ENCODE data around the gene WAPL. TPM values are rescaled to one million over a fixed set of nuclear protein-coding genes. Genes with fewer than 3 reads are reported as not detected.

WAPL gene
- total RNA-seq, 4 donors from 2014 or later: 17.4 to 75.1 (median 34.9) TPM

DNA sequence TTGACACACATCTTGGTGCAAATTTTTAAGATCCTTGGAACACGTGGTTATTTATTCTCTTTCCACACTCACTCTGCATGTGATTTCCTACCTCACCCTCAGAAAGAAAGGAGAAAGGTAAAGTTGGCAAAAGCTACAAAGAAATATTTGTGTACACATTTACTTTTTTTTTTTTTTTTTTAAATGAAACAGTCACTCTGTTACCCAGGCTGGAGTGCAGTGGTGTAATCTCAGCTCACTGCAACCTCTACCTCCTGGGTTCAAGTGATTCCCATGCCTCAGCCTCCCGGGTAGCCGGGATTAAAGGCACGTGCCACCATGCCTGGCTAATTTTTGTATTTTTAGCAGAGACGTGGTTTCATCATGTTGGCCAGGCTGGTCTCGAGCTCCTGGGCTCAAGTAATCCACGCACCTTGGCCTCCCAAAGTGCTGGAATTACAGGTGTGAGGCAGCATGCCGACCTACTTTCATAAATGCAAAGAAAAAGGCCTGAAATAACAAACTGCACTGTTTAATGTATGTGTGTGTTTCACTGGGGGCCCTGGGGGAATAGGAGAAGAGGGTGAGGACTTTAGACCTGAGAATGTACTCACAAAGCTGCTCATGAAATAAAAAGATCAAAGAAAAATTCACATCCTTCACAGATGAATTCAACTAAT, 83.4 kb downstream of the WAPL start:
- DNase-seq: no peak
- Histone ChIP-seq H3K4me3 (no peak overlapping the region), H3K9me3 (no peaks in the 10 kb centered on the region), H3K36me3 (no peaks in the 10 kb centered on the region), H3K27me3 (no peaks in the 10 kb centered on the region), H3K27ac (no peak overlapping the region), H3K4me1 (no peaks in the 10 kb centered on the region)
- TF ChIP-seq, protein P1, sequence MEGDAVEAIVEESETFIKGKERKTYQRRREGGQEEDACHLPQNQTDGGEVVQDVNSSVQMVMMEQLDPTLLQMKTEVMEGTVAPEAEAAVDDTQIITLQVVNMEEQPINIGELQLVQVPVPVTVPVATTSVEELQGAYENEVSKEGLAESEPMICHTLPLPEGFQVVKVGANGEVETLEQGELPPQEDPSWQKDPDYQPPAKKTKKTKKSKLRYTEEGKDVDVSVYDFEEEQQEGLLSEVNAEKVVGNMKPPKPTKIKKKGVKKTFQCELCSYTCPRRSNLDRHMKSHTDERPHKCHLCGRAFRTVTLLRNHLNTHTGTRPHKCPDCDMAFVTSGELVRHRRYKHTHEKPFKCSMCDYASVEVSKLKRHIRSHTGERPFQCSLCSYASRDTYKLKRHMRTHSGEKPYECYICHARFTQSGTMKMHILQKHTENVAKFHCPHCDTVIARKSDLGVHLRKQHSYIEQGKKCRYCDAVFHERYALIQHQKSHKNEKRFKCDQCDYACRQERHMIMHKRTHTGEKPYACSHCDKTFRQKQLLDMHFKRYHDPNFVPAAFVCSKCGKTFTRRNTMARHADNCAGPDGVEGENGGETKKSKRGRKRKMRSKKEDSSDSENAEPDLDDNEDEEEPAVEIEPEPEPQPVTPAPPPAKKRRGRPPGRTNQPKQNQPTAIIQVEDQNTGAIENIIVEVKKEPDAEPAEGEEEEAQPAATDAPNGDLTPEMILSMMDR (IDR thresholded peaks at IDR 0.05): no peak
- no peak for TF ChIP-seq POLR2A (IDR thresholded peaks at IDR 0.05)
- intact Hi-C loops (cut with DNase I; ENCODE audit: low total_unique reads): no loop called here

DNA sequence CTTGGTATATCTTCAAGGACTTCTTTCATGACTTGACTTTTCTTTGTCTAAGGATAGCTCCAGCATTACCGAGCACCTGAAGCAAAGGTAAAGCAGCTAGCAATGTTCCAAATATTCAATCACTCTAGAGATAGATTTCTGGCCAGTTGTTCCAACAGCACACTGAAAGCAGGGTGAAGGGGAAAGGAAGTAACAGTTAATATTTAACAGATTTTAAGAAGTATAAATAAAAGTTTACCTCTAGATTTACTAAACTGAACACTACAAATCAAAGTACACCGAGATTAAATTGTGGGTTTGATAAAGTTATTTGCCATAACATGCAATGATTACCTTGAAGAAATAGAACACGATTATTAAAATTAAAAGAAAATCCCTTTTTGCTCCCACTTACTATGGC, 84.1 kb downstream of the WAPL start:
- Histone ChIP-seq H3K27ac (no peak overlapping the region), H3K36me3 (no peaks in the 10 kb centered on the region), H3K4me3 (no peak overlapping the region), H3K9me3 (no peaks in the 10 kb centered on the region), H3K27me3 (no peaks in the 10 kb centered on the region), H3K4me1 (no peaks in the 10 kb centered on the region)
- no peak for TF ChIP-seq POLR2A (IDR thresholded peaks at IDR 0.05)
- TF ChIP-seq, protein P1 (IDR thresholded peaks at IDR 0.05): no peak
- intact Hi-C loops (cut with DNase I; ENCODE audit: low total_unique reads): no loop called here
- no peak for DNase-seq

DNA sequence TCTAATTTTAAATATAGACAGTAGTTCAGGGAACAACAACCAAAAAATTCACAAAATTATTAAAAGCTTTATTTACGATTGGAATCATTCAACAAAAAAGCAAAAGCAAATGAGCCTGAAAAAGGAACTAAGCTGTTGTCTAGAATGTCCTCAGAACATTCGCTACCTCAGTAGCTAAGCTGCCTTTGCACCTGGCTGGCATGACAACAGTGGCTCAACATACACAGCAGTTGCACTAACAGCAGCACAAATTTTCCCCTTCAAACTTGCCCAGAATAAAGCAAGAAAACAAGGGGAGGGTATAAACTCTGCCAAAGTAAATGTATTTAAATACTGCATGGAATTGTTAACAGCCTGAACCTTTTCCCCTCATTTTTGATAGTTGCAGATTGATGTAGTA, 84.6 kb downstream of the WAPL start:
- H3K27me3 ChIP-seq: no peaks in the 10 kb centered on the region
- TF ChIP-seq, protein P1 (IDR thresholded peaks at IDR 0.05): no peak
- TF ChIP-seq POLR2A (IDR thresholded peaks at IDR 0.05): no peak
- no peak overlapping the region for H3K4me3 ChIP-seq
- H3K9me3 ChIP-seq: no peaks in the 10 kb centered on the region
- no peaks in the 10 kb centered on the region for H3K36me3 ChIP-seq
- intact Hi-C loops (cut with DNase I; ENCODE audit: low total_unique reads): no loop called here
- no peak for DNase-seq
- no peak overlapping the region for H3K27ac ChIP-seq
- no peaks in the 10 kb centered on the region for H3K4me1 ChIP-seq

DNA sequence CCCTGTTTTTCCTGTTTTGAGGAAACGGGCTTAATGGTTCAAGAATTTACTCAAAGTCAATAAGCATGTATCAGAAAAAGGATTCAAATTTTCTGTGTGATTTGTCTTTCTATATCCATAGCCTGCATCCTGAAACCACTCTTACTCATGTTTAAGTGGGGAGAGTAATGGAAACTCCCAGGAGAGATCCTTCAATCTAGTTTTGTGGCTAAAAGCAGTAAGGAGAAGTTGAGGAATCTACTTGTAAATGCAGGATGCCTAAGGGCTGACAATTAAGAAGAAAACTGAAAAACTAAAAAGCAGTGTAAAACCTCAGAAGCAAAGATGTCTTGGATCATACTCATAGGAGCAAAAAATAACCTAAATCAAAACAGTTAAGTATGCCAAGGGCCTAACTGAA, 86.9 kb downstream of the WAPL start:
- DNase-seq: no peak
- no peak overlapping the region for H3K27ac ChIP-seq

DNA sequence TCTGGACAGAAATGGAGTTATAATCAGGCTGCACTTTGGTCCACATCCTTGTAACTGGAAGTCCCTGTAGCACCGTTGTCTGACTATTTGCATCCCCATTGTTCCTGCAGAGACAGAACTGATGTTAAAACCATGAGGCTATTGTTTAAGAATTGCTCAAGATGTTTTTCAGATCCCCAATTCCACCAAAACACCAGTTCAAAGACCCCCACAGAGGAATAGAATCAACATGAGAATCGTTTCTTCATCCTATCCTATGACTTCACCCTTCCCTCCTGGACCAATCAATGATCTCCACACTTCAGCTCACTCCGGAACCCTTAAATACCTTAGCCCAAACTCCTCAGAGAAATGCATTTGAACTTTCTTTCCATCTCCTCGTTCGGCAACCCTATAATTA, 97.9 kb downstream of the WAPL start:
- Histone ChIP-seq H3K36me3 (no peaks in the 10 kb centered on the region), H3K4me3 (no peak overlapping the region), H3K4me1 (no peaks in the 10 kb centered on the region), H3K27ac (no peak overlapping the region), H3K27me3 (no peaks in the 10 kb centered on the region), H3K9me3 (no peaks in the 10 kb centered on the region)
- DNase-seq: no peak
- TF ChIP-seq, protein P1 (IDR thresholded peaks at IDR 0.05): no peak
- TF ChIP-seq POLR2A (IDR thresholded peaks at IDR 0.05): no peak
- intact Hi-C loops (cut with DNase I; ENCODE audit: low total_unique reads): no loop called here

More for the DNA sequence above, 86.9 kb downstream of the WAPL start:
- no peaks in the 10 kb centered on the region for H3K9me3 ChIP-seq
- TF ChIP-seq, protein P1 (IDR thresholded peaks at IDR 0.05): no peak
- no peak for TF ChIP-seq POLR2A (IDR thresholded peaks at IDR 0.05)
- intact Hi-C loops (cut with DNase I; ENCODE audit: low total_unique reads): no loop called here
- H3K4me3 ChIP-seq: no peak overlapping the region
- no peaks in the 10 kb centered on the region for H3K36me3 ChIP-seq
- H3K4me1 ChIP-seq: no peaks in the 10 kb centered on the region
- no peaks in the 10 kb centered on the region for H3K27me3 ChIP-seq
